Hematopoietic multipotent progenitor cell treated with erythropoietin and hydrocortisone succinate and interleukin-3 and kit ligand, for 15 days (in vitro differentiated cells): Measurements from ENCODE around the gene HDAC11.
"Not testable (repeated sequence)": the region's sequence is repeated elsewhere in the genome, so short reads cannot be mapped to it uniquely, and the experiment has no call there.

ENCODE experiments used
- DNase-seq: peaks from one replicate; pipeline ENCODE4 v3.0.0-alpha.2; 2015; ENCODE audit warnings: low spot score

The HDAC11 gene, protein sequence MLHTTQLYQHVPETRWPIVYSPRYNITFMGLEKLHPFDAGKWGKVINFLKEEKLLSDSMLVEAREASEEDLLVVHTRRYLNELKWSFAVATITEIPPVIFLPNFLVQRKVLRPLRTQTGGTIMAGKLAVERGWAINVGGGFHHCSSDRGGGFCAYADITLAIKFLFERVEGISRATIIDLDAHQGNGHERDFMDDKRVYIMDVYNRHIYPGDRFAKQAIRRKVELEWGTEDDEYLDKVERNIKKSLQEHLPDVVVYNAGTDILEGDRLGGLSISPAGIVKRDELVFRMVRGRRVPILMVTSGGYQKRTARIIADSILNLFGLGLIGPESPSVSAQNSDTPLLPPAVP

DNA sequence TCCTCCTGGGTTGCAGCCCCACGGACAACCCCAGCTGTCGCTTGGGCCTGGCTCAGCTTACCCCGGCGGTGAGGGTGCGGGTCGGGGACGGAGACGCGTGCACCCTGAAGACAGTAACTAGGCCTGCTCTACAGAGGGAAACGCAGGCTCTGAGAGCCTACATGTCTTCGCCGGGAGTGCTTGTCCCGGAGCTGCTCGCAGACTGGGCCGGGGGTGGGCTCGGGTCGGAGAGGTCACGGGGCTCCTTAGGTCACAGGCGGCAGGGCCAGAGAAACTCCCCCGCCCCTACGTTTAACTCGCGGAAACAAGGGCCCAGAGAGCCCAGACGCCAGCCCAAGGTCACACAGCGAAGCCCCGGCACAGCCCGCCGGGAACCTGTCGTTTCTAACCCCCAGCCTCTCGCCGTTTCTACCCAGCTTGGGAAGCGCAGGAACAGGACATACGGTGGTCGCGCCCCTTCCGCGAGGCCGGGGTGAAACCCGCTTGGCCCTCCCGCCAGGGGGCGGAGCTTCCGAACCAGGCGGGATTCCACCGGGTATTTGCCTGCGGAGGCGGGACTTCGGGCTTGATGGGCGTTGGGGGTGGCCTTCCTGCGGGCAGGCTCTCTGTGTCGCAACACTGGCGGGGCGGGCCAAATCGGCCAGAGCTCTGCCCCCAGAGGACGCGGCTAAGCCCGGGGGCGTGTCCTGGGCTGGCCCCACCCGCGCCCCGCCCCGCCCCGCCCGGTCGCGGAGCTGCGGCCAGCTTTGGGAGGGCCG is at the start of gene HDAC11:
Gene HDAC11, plus strand, starts transcription at position 725 of the 758 bp plus-strand sequence. CDS start 42 bp downstream, outside the sequence.
- DNase-seq = peak; percentile 98

DNA sequence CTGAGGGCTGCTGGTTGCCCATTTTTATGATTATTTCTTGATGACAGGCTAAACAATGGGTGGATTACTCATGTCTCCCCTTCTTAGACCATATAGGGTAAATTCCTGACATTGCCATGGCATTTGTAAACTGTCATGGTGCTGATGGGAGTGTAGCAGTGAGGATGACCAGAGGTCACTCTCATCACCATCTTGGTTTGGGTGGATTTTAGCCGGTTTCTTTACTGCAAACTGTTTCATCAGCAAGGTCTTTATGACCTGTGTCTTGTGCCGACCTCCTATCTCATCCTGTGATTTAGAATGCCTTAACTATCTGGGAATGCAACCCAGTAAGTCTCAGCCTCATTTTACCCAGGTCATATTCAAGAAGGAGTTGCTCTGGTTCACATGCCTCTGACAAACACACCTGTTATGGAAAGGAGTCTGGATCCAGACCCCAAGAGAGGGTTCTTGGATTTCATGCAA is 49.7 kb upstream of the HDAC11 start:
- not testable (repeated sequence) for DNase-seq

DNA sequence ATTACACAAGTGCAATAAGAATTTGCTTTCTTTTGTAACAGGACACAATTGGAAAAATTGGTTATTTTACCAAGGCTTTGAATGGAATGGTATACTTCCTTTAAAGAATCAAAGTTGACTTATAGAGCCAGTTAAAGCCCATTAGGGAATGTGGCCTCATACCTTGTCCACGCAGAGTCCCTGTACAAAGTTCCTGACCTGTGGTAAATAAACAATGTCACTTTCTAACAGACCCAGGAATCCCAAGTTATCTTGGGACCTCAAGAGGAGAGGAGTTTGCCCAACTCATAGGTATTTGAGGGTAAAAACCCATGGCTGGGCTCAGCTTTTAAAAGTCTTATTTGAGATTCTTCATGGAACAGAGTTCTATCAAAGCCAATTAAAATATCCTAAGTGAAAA is 48.0 kb upstream of the HDAC11 start:
- no peak for DNase-seq

DNA sequence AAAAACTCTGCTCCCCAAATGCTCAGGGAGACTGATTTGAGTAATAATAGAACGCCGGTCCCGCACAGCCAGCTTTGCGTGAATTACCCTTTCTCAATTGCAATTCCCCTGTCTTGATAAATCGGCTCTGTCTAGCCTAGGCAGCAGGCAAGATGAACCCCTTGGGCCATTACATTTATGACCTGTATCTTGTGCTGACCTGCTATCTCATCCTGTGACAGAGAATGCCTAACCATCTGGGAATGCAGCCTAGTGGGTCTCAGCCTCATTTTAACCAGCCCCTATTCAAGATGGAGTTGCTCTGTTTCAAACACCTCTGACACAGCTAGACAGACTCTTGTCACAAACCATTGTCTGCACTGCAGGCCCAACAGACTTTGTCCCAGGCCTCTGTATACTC is 46.2 kb upstream of the HDAC11 start:
- DNase-seq = no peak

DNA sequence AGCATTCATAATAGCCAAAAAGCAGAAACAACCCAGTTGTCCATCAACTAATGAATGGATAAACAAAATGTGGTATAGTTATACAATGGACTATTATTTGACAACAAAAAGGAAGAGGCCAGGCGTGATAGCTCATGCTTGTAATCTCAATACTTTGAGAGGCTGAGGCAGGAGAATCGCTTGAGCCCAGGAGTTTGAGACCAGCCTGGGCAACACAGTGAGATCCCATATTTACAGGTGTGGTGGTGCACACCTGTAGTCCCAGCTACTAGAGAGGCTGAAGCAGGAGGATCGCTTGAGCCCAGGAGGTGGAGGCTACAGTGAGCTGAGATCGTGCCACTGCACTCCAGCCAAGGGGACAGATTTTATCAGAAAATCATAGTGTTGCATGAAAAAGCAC is 43.9 kb upstream of the HDAC11 start:
- not testable (repeated sequence) for DNase-seq

DNA sequence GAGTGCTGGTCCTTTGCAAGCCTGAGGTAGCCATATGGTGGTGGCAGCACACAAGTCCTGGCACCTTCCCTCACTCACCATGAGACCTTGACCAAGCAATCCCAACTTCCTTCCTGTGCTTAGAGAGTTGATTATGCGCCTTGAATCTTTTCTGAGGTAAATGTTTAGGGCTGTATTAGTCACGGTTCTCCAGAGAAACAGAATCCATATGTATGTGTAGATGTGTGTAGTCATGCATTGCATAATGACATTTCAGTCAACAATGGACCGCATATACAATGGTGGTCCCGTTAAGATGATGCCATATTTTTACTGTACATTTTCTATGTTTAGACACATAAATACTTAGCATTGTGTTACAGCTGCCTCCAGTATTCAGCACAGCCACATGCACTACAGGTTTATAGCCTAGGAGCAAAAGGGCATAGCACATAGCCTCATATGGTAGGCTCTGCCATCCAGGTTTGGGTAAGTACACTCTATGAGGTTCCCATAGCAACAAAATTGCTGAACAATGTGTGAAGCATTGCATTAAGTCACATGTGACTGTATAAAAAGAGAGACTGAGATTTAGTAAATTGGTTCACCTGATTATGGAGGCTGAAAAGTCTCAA is 39.8 kb upstream of the HDAC11 start:
- no peak for DNase-seq

DNA sequence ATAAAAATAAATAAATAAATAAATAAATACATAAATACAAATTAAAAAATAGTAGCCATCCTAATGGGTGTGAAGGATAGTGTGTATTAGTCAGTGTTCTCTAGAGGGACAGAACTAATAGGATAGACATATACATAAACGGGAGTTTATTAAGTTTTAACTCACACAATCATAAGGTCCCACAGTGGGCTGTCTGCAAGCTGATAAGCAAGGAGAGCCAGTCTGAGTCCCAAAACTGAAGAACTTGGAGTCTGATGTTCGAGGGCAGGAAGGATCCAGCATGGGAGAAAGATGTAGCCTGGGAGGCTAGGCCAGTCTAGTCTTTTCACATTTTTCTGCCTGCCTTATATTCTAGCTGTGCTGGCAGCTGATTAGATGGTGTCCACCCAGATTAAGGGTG is 37.2 kb upstream of the HDAC11 start:
- peak; percentile 41 for DNase-seq

DNA sequence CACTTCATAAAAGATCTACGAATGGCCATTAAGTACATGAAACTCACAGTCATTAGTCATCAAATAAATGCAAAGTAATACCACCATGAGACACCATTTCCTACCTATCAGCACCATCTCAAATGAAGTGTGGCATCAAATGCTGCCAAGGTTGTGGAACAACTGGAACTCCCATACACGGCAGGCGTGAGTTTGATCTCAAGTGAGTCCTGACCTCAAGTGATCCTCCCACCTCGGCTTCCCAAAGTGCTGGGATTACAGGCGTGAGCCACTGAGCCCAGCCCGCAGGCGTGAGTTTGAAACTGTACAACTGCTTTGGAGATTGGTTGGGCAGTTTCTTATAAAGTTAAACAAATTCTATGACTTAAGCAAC is 28.8 kb upstream of the HDAC11 start:
- peak; percentile 87 for DNase-seq

DNA sequence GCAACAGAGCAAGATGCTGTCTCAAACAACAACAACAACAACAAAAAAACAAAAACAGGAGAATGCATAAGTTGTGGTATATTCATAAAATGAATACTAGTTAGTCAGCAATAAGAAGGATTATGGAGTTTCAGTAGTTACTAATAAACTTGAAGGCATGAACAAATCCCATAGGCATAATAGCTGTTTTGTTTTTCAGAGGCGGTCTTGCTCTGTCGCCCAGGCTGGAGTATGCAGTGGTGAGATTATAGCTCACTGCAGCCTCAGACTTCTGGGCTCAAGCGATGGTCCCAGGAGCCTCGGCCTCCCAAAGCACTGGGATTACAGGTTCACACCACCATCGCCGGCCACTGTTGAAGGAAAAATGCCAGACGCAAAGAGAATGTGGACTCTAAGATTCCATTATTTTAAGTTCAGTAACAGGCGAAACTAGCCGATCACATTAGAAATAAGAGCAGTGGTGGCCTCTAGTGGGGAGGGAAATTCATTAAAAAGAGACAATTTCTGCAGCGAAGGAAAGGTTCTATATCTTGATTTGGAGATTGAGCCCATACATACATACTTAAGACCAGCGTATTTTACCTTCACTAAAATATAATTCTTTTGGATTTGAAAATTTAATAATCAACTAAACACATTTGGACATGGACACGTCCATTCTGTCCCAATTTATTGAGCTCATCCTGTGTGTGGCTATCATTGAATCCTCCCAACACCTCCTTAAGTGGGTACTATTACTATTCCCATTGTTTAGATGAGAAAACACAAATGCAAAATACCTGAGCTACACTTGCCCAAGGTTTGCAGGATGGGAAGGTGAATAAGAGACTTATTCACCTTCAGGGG is 27.4 kb upstream of the HDAC11 start:
- peak; percentile 78 for DNase-seq

DNA sequence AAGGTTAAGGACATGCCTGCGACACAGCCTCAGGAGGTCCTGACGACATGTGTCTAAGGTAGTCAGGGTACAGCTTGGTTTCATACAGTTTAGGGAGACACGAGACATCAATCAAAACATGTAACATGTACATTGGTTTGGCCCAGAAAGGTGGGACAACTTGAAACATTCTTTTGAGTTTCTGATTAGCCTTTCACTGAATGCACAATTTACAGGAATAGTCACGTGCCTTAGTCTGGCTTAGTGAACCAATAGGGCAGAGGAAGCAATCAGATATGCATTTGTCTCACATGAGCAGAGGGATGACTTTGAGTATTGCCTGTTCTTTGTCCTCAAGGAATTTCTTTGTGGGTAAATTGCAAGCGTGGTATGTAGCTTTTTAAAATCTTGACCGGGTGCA is 24.5 kb upstream of the HDAC11 start:
- DNase-seq = no peak

DNA sequence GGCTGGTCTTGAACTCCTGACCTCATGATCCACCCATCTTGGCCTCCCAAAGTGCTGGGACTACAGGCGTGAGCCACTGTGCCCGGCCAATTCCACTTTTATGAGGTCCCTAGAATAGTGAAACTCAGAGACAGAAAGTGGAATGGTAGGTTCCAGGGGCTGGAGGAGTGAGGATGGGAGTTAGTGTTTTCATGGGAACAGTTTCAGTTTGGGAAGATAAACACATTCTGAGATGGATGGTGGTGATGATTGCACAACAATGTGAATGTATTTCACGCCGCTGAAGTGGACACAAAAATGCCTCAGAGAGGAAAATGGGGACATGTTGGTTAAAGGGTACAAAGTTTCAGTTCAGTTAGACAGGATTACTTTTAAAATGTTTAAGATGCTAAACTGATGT is 22.5 kb upstream of the HDAC11 start:
- DNase-seq = no peak

DNA sequence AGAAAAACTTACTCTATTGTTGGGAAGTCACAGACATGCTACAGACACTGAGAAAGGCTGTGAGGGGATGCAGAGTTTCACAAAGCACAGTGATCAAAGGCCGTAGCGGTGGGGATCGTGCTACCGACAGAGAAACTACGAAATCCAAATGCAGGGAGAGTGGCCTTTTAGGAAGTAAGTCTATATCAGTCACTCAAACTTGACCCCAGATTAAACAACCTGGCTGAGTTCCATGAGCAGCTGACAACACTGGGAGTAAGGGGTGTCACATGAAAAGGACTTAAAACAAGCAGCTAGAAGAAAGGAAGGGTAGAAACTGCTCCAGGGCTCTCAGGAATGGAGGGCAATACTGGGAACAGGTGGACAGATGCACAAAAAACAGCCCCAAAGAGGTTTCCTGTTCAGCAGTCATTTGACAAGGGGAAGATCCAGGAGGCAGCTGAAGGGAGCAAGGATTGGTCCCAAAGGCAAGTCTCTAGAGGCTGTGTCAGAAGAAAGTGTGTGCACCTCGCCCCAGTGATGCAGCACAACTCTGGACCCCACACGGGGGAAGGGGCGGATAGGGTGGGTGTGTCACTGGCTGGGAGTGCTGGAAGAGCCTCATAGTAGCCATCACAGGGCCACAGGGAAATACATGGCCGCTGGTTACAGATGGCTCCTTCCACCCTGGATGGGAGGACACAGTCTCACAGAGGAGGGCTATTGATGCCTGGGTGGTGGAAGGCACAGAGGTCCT is 20.3 kb upstream of the HDAC11 start:
- DNase-seq = no peak

DNA sequence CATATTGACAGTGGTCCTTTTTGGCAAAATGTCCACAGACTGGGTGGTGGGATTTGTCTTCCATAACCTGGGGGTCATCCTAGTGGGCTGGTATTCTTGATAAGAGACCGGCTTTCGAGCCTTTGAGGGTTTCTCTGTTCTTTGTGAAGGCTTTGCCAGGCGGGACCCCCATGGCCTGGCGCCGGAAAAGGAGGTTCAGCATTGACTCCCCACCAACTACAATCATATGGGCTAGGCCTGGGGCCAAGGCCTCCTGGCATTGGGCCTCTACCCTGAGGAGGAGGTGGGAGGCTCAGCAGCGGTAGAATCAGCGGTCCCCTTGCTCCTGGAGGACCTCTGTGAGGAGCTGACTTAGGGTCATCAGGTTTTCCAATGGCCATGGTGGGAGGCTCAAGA is 19.8 kb upstream of the HDAC11 start:
- no peak for DNase-seq

DNA sequence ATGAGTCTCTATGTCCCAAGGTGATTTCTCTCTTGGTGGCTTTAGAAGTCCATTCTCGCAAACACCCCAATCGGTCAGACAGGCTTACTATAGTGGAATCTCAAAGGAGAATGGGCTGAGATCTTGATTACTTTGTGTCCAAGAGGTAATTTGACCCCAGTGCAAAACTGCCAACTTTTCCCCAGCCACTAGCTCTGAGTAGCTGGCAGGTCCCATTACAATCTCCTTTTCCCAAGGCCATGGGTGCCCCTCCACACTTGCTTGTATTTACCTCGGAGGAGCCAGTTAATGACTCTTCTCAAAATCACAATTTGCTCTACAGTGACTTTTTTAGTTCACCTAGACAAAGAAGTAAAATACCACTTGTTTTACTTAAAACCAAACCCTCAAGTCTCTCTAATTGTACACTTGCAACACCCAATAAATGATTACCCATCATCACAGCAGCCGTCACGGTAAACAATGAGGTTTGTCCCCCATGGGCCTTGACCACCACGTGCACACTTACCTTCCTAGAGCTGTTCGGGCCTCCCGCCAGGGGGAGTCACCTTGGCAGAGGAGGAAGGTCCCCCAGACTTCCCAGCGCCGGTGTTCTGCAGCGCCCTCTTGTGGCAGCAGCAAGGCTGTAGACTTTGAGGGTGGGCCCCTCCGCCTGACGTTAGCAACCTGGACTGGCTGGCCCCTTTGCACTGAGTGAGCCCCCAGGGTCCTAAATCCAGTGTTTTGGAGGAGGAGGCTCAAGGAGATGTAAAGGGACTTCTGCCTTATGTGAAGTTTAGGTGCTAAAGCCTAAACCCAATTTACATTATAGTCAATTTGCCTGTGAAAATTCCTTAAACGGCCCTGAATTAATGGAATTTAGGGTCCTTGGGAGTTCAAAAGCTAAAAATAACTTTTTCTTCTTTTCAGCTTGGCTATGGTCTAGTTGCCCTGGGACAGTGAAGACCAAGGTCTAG is 18.7 kb upstream of the HDAC11 start:
- peak; percentile 80 for DNase-seq

DNA sequence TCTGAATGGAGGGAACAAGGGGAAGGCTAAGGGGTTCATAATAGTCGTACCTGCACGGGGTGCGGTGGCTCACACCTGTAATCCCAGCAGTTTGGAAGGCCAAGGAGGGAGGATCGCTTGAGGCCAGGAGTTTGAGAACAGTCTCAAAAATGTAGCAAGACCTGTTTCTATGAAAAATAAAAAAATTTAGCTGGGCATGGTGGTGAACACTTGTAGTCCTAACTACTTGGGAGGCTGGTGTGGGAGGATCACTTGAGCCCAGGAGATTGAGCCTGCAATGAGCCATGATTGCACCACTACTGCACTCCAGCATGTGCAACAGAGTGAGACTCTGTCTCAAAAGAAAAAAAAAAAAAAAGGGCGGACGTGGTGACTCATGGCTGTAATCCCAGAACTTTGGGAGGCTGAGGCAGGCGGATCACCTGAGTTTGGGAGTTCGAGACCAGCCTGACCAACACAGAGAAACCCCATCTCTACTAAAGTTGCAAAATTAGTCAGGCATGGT is 17.9 kb upstream of the HDAC11 start:
- DNase-seq = no peak

DNA sequence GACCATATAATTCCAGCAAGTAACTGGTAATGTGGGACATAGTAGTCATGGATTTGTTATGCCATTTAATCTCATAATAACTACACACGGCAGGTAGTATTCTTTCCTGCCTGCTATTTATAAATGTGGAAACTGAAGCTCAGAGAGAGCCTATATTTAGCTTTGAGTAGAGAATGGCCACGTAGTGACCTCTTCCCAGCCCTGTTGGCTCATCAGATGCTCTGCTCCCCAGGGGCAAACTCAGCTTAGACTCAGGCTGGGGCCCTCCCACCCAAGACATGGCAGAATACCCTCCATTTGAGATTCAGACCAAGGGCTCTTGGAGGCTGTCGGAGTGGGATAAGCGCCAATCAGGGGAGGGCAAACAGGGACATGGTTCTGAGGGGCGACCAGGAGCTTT is 17.3 kb upstream of the HDAC11 start:
- DNase-seq = no peak

DNA sequence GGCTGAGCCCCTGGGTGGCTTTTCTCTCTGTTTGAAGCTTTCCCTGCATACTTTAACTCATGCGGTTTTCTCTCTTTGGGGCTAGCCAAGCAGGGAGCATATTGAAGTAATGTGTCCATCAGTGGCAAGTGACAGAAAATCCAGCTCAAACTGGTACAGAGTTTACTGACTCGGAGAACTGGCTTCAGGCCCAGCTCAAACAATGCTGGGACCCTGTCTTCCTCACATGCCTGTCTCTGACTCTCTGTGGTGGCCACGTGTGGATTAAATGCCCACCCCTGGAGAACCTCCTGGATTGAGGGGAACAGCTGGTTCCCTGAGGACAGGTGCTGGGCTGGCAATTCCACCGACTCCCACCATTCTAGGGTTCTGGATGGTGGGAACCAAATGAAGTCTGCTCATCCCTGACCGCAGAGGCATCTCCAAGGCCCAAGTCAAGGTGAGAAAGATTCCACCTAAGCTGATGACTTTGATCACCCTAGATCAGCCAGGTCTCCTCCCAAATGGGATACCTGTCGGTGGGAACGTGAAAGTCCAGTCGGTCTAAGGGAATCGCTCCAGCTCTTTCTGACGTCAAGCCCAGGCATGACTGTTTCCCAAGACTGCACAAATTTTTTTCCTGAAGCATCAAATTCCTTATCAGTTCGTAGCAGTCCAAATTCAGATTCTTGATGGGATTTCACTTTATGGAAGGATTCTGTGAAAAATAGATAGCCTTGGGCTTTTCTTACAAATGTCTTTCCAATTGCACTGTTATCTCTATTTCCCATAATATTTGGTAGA is 16.3 kb upstream of the HDAC11 start:
- no peak for DNase-seq

DNA sequence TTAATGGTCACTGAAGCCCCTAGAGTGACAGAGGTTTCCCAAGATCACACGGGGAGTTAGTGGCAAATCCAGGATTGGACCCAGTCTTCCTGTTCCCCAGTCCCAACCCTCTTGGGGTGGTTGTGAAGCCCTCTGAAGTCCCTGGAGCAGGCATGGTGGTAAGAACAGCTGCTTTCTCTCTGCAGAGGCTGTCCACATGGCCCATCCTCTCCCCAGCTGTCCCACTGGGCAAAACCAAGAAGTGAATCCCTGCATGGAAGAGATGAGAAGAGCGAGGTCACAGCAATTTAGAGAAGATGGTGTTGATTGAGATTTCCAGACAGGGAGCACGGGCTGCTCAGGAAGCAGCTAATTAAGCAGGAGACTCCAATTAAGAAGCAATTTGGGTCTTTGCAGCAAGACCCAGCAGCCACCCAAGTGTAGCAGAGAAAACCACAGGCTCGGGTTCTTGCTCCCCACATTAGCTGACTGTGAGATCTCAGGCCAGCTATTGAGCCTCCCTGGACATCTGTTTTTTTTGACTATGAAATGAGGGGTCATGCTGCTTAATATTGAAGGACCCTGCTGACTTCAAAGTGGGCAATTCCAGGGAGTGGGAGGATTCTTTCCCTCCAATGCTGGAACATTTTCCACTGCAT is 14.8 kb upstream of the HDAC11 start:
- DNase-seq = no peak

DNA sequence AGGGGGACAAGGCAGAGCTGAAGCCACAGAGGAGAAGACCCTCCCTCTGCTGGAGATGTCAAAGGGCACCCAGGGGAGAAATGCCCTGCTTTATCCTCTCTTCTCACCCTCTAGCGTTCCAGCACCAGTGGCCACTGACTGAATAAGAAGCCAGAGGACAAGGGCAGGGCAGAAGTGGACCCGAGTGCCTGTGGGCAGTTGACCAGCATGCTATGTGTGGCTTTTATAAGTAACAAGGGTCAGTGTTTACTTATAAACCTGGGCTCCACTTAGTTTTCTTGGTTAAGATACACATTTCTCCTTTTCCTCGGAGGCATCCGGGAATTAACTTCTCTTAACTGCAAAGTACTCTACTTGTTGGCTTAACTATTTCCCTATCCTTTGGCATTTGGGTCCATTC is 13.3 kb upstream of the HDAC11 start:
- no peak for DNase-seq
